ENCODE results near the gene FNBP1. TPM values are rescaled to one million over a fixed set of nuclear protein-coding genes. Genes with fewer than 3 reads are reported as not detected.
"Not testable (repeated sequence)": the region's sequence is repeated elsewhere in the genome, so short reads cannot be mapped to it uniquely, and the experiment has no call there.

FNBP1 gene
- total and polyA plus RNA-seq, 2 experiments from 2014 or later, result 17.8 to 22.6 TPM

GRCh38 chr9:130008538-130008937 lies 34.5 kb downstream of the FNBP1 start:
- Histone ChIP-seq H3K4me2 (ENCODE audit: unreplicated experiment) (no peak overlapping the region), H4K20me1 (ENCODE audit: insufficient read depth) (no peaks in the 10 kb centered on the region), H3F3A (ENCODE audit: insufficient read depth) (no peaks in the 10 kb centered on the region), H3K4me1 (ENCODE audit: insufficient read depth) (no peaks in the 10 kb centered on the region), H3K27ac (no peak overlapping the region), H3K27me3 (replicated peaks; ENCODE audit: insufficient read depth) (no peaks in the 10 kb centered on the region), H3K9ac (no peak overlapping the region), H3K4me3 (no peak overlapping the region), H2AFZ (no peak overlapping the region), H3K36me3 (ENCODE audit: low read depth) (no peaks in the 10 kb centered on the region), H3K9me3 (ENCODE audit: low read depth) (no peaks in the 10 kb centered on the region), H3K79me2 (ENCODE audit: insufficient read depth) (peaks cover 70% of the 10 kb centered on the region), H3K9me2 (ENCODE audit: insufficient read depth) (no peaks in the 10 kb centered on the region)
- no peak for DNase-seq
- in situ Hi-C loops (cut with MboI), result no loop called here
- TF ChIP-seq EZH2phosphoT487 (IDR thresholded peaks at IDR 0.05; ENCODE audit: insufficient read depth, low read depth) (no peak), EZH2 (IDR thresholded peaks at IDR 0.05; ENCODE audit: insufficient read depth, poor library complexity, severe bottlenecking) (no peak)
- WGBS, 2 experiments (ENCODE audit: low coverage in 1 of 2, low lambda C conversion rate in 2 of 2, missing lambda C conversion rate in 2 of 2), result 78 to 83% methylated on average over 5 of the region's 5 CpGs

- H3K9me2 ChIP-seq (ENCODE audit: insufficient read depth); H3K4me1 ChIP-seq (ENCODE audit: insufficient read depth); H3F3A ChIP-seq (ENCODE audit: insufficient read depth); in situ Hi-C loops (cut with MboI); DNase-seq; H2AFZ ChIP-seq; H3K4me2 ChIP-seq (ENCODE audit: unreplicated experiment); H3K4me3 ChIP-seq; H3K9me3 ChIP-seq (ENCODE audit: low read depth); H3K27me3 ChIP-seq (replicated peaks; ENCODE audit: insufficient read depth); H3K27ac ChIP-seq; H3K36me3 ChIP-seq (ENCODE audit: low read depth); H4K20me1 ChIP-seq (ENCODE audit: insufficient read depth); H3K9ac ChIP-seq: not testable (repeated sequence)
- 95 to 98% methylated on average over 6 of the region's 6 CpGs for WGBS, 2 experiments (ENCODE audit: low coverage in 1 of 2, low lambda C conversion rate in 2 of 2, missing lambda C conversion rate in 2 of 2)
- peaks cover 64% of the 10 kb centered on the region for H3K79me2 ChIP-seq (ENCODE audit: insufficient read depth)
These were observed 36.0 kb downstream of the FNBP1 start for GRCh38 chr9:130006952-130007351.

DNA sequence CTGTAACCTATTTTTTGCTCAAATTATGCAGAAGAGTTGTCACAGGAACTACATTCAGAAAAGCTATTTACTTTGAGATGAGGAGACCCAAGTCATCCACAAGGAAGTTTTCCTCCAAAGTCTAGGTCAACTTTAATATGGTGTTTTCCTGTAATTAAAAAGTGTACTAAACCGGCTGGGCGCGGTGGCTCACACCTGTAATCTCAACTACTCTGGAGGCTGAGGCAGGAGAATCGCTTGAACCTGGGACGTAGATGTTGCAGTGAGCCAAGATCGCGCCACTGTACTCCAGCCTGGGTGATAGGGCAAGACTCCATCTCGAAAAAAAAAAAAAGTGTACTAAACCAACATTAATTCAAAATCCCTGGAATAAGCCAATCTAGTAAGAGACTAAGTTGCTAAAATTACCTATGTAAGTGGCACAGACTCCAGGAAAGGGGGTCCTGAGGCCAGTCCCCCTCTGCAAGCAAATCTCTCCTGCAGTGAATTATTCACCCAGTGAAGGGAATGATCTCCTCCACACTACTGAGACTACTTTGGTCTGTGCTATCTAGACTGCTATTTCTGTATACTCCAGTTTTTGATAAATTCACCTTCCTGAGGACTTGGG lies 38.9 kb downstream of the FNBP1 start:
- Histone ChIP-seq H3K9me2 (ENCODE audit: insufficient read depth) (no peaks in the 10 kb centered on the region), H3K9me3 (ENCODE audit: low read depth) (no peaks in the 10 kb centered on the region), H3K27ac (no peak overlapping the region), H3F3A (ENCODE audit: insufficient read depth) (no peaks in the 10 kb centered on the region), H3K27me3 (replicated peaks; ENCODE audit: insufficient read depth) (no peaks in the 10 kb centered on the region), H2AFZ (no peak overlapping the region), H3K4me2 (ENCODE audit: unreplicated experiment) (no peak overlapping the region), H3K4me3 (no peak overlapping the region), H4K20me1 (ENCODE audit: insufficient read depth) (no peaks in the 10 kb centered on the region), H3K36me3 (ENCODE audit: low read depth) (no peaks in the 10 kb centered on the region), H3K9ac (no peak overlapping the region), H3K79me2 (ENCODE audit: insufficient read depth) (peaks cover 61% of the 10 kb centered on the region), H3K4me1 (ENCODE audit: insufficient read depth) (peaks cover 9% of the 10 kb centered on the region)
- in situ Hi-C loops (cut with MboI), result no loop called here
- TF ChIP-seq EZH2phosphoT487 (IDR thresholded peaks at IDR 0.05; ENCODE audit: insufficient read depth, low read depth), result no peak
- no peak for TF ChIP-seq EZH2 (IDR thresholded peaks at IDR 0.05; ENCODE audit: insufficient read depth, poor library complexity, severe bottlenecking)
- DNase-seq, result no peak
- 85 to 86% methylated on average over 8 of the region's 8 CpGs for WGBS, 2 experiments (ENCODE audit: low coverage in 1 of 2, low lambda C conversion rate in 2 of 2, missing lambda C conversion rate in 2 of 2)

DNA sequence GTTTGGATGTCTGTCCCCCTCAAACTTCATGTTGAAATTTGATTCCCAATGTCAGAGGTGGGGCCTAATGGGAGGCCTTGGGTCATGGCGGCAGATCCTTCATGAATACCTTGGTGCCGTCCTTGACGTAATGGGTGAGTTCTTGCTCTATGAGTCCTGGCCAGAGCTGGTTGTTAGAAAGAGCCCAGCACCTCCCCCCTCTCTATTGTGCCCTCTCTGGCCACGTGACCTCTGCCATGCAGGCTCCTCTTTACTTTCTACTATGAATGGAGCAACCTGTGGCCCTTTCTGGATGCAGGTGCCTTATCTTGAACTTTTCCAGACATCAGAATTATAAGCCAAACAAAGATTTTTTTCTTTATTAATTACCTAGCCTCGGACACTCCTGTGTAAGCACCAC lies 40.7 kb downstream of the FNBP1 start:
- Histone ChIP-seq H3K9ac (no peak overlapping the region), H3K27ac (no peak overlapping the region), H3K27me3 (replicated peaks; ENCODE audit: insufficient read depth) (no peaks in the 10 kb centered on the region), H2AFZ (no peak overlapping the region), H3K4me3 (no peak overlapping the region), H3K9me2 (ENCODE audit: insufficient read depth) (no peaks in the 10 kb centered on the region), H4K20me1 (ENCODE audit: insufficient read depth) (no peaks in the 10 kb centered on the region), H3F3A (ENCODE audit: insufficient read depth) (peaks cover 4% of the 10 kb centered on the region; the same call in 1 of the 2 replicates), H3K79me2 (ENCODE audit: insufficient read depth) (peaks cover 68% of the 10 kb centered on the region), H3K36me3 (ENCODE audit: low read depth) (no peaks in the 10 kb centered on the region), H3K9me3 (ENCODE audit: low read depth) (no peaks in the 10 kb centered on the region), H3K4me2 (ENCODE audit: unreplicated experiment) (no peak overlapping the region), H3K4me1 (ENCODE audit: insufficient read depth) (peaks cover 16% of the 10 kb centered on the region)
- WGBS, 2 experiments (ENCODE audit: low coverage in 1 of 2, low lambda C conversion rate in 2 of 2, missing lambda C conversion rate in 2 of 2), result 93 to 95% methylated on average over 5 of the region's 5 CpGs
- no peak for DNase-seq
- TF ChIP-seq EZH2phosphoT487 (IDR thresholded peaks at IDR 0.05; ENCODE audit: insufficient read depth, low read depth), result no peak
- no peak for TF ChIP-seq EZH2 (IDR thresholded peaks at IDR 0.05; ENCODE audit: insufficient read depth, poor library complexity, severe bottlenecking)
- in situ Hi-C loops (cut with MboI), result no loop called here

DNA sequence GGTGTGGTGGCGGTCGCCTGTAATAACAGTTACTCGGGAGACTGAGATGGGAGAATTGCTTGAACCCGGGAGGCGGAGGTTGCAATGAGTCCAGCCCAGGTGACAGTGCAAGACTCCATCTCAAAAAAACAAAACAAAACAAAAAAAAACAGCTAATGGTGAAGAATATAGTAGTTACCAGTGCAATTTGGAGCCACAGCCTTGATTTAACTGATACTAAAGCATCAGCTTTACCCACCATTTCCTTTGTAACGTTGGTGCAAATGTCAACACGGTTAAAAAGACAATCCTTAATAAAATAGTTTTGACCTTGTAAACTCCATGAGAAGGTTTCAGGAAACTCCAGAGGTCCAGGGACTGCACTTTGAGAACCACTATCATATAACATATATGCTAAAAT lies 41.8 kb downstream of the FNBP1 start:
- H3K9ac ChIP-seq, result no peak overlapping the region
- H2AFZ ChIP-seq, result no peak overlapping the region
- in situ Hi-C loops (cut with MboI), result no loop called here
- H3K9me2 ChIP-seq (ENCODE audit: insufficient read depth), result no peaks in the 10 kb centered on the region
- DNase-seq, result no peak
- peaks cover 71% of the 10 kb centered on the region for H3K79me2 ChIP-seq (ENCODE audit: insufficient read depth)
- H3K9me3 ChIP-seq (ENCODE audit: low read depth), result no peaks in the 10 kb centered on the region
- H3K4me2 ChIP-seq (ENCODE audit: unreplicated experiment), result no peak overlapping the region
- TF ChIP-seq EZH2 (IDR thresholded peaks at IDR 0.05; ENCODE audit: insufficient read depth, poor library complexity, severe bottlenecking) (no peak), EZH2phosphoT487 (IDR thresholded peaks at IDR 0.05; ENCODE audit: insufficient read depth, low read depth) (no peak)
- no peaks in the 10 kb centered on the region for H3K36me3 ChIP-seq (ENCODE audit: low read depth)
- H4K20me1 ChIP-seq (ENCODE audit: insufficient read depth), result no peaks in the 10 kb centered on the region
- WGBS, 2 experiments (ENCODE audit: low coverage in 1 of 2, low lambda C conversion rate in 2 of 2, missing lambda C conversion rate in 2 of 2), result 71 to 73% methylated on average over 7 of the region's 7 CpGs
- no peak overlapping the region for H3K4me3 ChIP-seq
- H3K4me1 ChIP-seq (ENCODE audit: insufficient read depth), result peaks cover 24% of the 10 kb centered on the region
- H3F3A ChIP-seq (ENCODE audit: insufficient read depth), result peaks cover 13% of the 10 kb centered on the region
- no peaks in the 10 kb centered on the region for H3K27me3 ChIP-seq (replicated peaks; ENCODE audit: insufficient read depth)
- H3K27ac ChIP-seq, result no peak overlapping the region

All from GM23248 (cell line).